HG02970 (cell line): ENCODE data around the gene GADD45A.

ENCODE experiments used
- ATAC-seq: cut with Tn5 transposase; IDR thresholded peaks from one replicate; pipeline ENCODE4 v1.9.1; 2021; ENCODE audit warnings: mild to moderate bottlenecking, moderate library complexity, moderate number of reproducible peaks; ENCODE audit not compliant: unreplicated experiment, low FRiP score

Gene GADD45A

GRCh38 chr1:67666636-67667035 is 18.4 kb upstream of the GADD45A start:
- no peak for ATAC-seq

- ATAC-seq = no peak
These were observed 16.3 kb upstream of the GADD45A start for GRCh38 chr1:67668660-67669059.

GRCh38 chr1:67672260-67672803 is 12.7 kb upstream of the GADD45A start:
- no peak for ATAC-seq

GRCh38 chr1:67673468-67674201 is 11.4 kb upstream of the GADD45A start:
- no peak for ATAC-seq

- no peak for ATAC-seq
These were observed 10.6 kb upstream of the GADD45A start for GRCh38 chr1:67674260-67675011.

GRCh38 chr1:67675800-67676199 is 9.2 kb upstream of the GADD45A start:
- ATAC-seq = no peak

GRCh38 chr1:67676287-67676686 is 8.7 kb upstream of the GADD45A start:
- no peak for ATAC-seq

GRCh38 chr1:67676946-67677345 is 8.1 kb upstream of the GADD45A start:
- ATAC-seq = no peak

- ATAC-seq = no peak
These were observed 7.6 kb upstream of the GADD45A start for GRCh38 chr1:67677408-67677807.

- ATAC-seq = no peak
These were observed 7.1 kb upstream of the GADD45A start for GRCh38 chr1:67677930-67678329.

- no peak for ATAC-seq
These were observed 5.3 kb upstream of the GADD45A start for GRCh38 chr1:67679691-67680090.

- ATAC-seq = no peak
These were observed 4.5 kb upstream of the GADD45A start for GRCh38 chr1:67680486-67680885.

- ATAC-seq = no peak
These were observed 2.3 kb upstream of the GADD45A start for GRCh38 chr1:67682659-67683197.

- ATAC-seq = no peak
These were observed 1.7 kb upstream of the GADD45A start for GRCh38 chr1:67683316-67683715.

GRCh38 chr1:67683766-67684525 is 1.1 kb upstream of the GADD45A start:
- ATAC-seq = no peak

- no peak for ATAC-seq
These were observed 405 bp upstream of the GADD45A start for GRCh38 chr1:67684526-67685066.

- peak; percentile 13 for ATAC-seq
These were observed 711 bp downstream of the GADD45A start for GRCh38 chr1:67685558-67686266.

GRCh38 chr1:67686267-67687197 is 1.5 kb downstream of the GADD45A start:
- peak; percentile 15 for ATAC-seq

- no peak for ATAC-seq
These were observed 2.2 kb downstream of the GADD45A start for GRCh38 chr1:67687198-67687545.
